HG03095 (cell line): ENCODE results near the gene KIF1B.
"Not testable (repeated sequence)": the region's sequence is repeated elsewhere in the genome, so short reads cannot be mapped to it uniquely, and the experiment has no call there.

Experiments used
- ATAC-seq: cut with Tn5 transposase; IDR thresholded peaks from one replicate; pipeline ENCODE4 v1.9.1; 2021; ENCODE audit warnings: moderate library complexity; ENCODE audit not compliant: unreplicated experiment

KIF1B gene

GRCh38 chr1:10324627-10325026 is 114.3 kb downstream of the KIF1B start:
- ATAC-seq = no peak

GRCh38 chr1:10325521-10325920 is 115.2 kb downstream of the KIF1B start:
- ATAC-seq = no peak

GRCh38 chr1:10326251-10326650 is 115.9 kb downstream of the KIF1B start:
- no peak for ATAC-seq

- ATAC-seq = no peak
Measured at GRCh38 chr1:10328180-10328963, 118.0 kb downstream of the KIF1B start.

GRCh38 chr1:10337436-10337835 is 127.1 kb downstream of the KIF1B start:
- no peak for ATAC-seq

- no peak for ATAC-seq
Measured at GRCh38 chr1:10338047-10338446, 127.7 kb downstream of the KIF1B start.

GRCh38 chr1:10338611-10339010 is 128.2 kb downstream of the KIF1B start:
- no peak for ATAC-seq

- ATAC-seq = no peak
Measured at GRCh38 chr1:10339036-10339567, 128.7 kb downstream of the KIF1B start.

GRCh38 chr1:10339815-10340214 is 129.4 kb downstream of the KIF1B start:
- no peak for ATAC-seq

GRCh38 chr1:10340930-10341590 is 130.7 kb downstream of the KIF1B start:
- no peak for ATAC-seq

- no peak for ATAC-seq
Measured at GRCh38 chr1:10347109-10347508, 136.7 kb downstream of the KIF1B start.

- ATAC-seq = no peak
Measured at GRCh38 chr1:10353282-10353681, 142.9 kb downstream of the KIF1B start.

- ATAC-seq = no peak
Measured at GRCh38 chr1:10353693-10354092, 143.3 kb downstream of the KIF1B start.

GRCh38 chr1:10360045-10360444 is 149.7 kb downstream of the KIF1B start:
- no peak for ATAC-seq

- no peak for ATAC-seq
Measured at GRCh38 chr1:10361515-10361914, 151.1 kb downstream of the KIF1B start.

GRCh38 chr1:10368194-10368593 is 157.8 kb downstream of the KIF1B start:
- ATAC-seq = no peak

- ATAC-seq = no peak
Measured at GRCh38 chr1:10374442-10374860, 164.1 kb downstream of the KIF1B start.

GRCh38 chr1:10377365-10378029 is 167.1 kb downstream of the KIF1B start:
- not testable (repeated sequence) for ATAC-seq

- no peak for ATAC-seq
Measured at GRCh38 chr1:10378081-10378841, 167.9 kb downstream of the KIF1B start.

GRCh38 chr1:10379101-10379620 is 168.8 kb downstream of the KIF1B start:
- no peak for ATAC-seq

GRCh38 chr1:10379676-10380075 is 169.3 kb downstream of the KIF1B start:
- ATAC-seq = no peak
